NOMO-1 treated with DMSO at 0.1 percent for 48 hours (cell line): Measurements from ENCODE around the gene BTBD9.

Experiments used
- DNase-seq: peaks from one replicate; lab custom pipeline; 2025; ENCODE audit not compliant: unreplicated experiment; lab: John Stamatoyannopoulos, UW

Gene BTBD9

DNA sequence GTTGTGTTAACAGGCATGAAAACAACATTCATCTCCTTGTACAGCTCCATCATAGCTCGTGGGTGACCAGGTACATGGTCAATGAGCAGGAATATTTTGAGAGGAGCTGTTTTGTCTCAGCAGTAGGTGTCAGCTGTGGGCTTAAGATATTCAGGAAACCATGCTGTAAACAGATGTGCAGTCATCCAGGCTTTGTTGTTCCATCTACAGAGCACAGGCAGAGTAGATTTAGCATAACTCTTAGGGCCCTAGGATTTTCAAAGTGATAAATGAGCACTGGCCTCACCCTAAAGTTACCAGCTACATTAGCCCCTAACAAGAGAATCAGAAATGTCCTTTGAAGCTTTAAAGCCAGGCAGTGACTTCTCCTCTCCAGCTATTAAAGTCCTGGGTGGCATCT is 154.2 kb downstream of the BTBD9 start:
- no peak for DNase-seq

DNA sequence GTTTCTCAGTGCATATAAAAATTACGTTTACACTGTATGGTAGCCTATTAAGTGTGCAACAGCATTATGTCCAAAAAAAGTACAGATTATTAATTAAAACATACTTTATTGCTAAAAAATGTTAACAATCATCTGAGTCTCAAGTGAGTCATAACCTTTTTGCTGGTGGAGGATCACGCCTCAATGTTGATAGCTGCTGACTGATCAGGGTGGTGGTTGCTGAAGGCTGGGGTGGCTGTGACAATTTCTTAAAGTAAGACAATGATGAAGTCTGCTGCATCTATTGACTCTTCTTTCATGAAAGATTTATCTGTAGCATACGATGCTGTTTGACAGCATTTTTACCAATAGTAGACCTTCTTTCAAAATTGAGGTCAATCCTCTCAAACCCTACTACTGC is 155.1 kb downstream of the BTBD9 start:
- DNase-seq: no peak

DNA sequence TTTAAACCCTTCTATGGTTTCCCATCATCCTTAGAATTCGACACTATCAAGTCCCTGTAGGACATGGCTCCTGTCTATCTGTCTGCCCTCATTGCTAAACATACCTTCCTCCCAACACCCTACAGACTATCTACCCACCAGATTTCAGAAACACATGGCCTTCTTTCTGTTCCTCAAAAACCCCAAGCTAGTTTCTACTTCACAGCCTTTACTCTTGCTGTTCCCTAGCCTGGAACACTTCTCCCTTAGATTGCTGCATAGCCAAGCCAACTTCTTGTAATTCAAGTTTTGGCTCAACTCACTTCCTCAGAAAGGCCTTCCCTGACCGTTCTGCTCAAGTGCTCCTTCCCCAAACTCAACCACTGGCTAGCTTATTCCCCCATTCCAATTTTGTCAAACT is 156.2 kb downstream of the BTBD9 start:
- DNase-seq: peak; percentile 88

DNA sequence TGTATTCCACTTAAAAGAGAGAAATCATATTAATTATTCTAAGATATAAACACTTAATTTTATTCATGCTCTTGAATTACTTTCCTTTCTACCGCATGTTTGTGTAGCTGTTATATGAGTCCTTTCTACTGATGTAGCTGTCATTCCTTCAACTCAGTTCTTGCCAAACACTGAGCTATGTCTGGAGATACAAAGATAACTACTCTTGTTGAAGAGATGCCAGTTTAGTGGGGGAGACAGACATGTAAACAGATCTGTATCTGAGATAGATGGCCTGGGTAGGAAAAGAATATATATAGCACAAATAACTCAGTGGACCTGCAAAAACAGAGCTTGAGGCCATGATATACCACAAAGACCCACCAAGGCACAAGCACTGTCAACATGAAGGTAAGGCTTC is 157.3 kb downstream of the BTBD9 start:
- no peak for DNase-seq

DNA sequence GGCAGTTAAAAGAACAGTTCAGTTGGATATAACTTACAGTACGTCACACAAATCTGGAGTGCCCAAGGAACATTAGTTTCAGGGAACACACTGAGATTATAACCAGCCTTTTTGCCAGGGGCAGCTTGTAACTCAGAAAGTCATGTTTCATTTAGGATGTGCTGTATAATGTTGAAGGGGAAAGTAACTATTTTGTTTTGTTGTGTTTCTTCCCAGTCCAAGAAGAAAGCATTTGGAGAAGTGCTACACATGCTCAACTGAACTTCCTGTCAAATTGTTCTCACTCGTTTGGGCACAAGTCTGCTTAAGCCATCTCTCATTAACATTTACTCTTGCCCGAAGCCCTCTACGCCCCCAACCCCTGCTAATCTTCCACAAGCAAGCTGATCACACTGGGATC is 157.9 kb downstream of the BTBD9 start:
- no peak for DNase-seq

DNA sequence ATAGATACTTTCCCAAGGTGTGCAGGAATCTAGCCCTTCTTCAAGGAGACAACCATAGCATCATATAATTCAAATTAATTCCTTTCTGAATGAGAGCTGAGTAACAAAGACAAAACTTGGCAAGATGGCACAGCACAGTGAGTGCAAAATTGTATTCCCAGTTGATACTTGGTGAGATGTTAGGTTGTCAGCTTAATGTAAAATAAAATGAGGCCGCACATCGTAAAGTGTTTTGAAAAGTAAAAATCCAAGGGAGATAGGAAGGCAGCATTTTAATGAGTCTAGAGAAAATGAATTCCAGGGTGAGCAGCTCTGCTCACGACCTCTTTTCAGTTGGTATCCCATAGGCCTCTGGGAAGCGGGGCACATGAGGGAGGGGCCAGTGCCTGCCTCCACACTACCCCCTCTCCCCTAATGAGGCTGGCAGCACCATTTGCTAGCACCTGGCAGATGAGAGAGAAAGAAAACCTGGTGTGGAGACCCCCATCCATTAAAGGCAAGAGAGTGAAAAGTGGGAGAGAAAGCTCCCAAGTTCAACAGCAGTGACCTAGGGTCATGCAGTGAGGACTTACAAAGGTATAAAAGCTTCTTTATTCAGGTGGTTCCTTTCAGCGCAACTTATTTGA is 158.4 kb downstream of the BTBD9 start:
- DNase-seq: no peak

DNA sequence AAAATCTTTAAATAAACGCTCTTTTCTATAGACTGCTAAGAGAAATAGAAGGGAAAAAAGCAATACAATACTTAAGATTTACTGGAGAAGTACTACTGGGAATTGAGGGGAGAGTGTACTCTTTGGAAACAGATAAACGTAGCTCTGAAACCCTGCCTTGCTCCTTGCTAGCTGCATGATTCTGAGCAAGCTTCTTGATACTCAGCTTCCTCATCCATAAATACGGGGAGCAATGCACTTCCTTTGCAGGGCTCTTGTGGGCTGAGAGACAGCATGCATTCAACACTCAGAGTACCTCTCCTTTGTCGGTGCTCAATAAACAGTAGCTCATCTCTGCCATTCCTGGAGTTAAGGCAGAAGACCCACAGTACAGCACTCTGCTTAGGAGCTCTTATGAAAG is 159.7 kb downstream of the BTBD9 start:
- DNase-seq: no peak

DNA sequence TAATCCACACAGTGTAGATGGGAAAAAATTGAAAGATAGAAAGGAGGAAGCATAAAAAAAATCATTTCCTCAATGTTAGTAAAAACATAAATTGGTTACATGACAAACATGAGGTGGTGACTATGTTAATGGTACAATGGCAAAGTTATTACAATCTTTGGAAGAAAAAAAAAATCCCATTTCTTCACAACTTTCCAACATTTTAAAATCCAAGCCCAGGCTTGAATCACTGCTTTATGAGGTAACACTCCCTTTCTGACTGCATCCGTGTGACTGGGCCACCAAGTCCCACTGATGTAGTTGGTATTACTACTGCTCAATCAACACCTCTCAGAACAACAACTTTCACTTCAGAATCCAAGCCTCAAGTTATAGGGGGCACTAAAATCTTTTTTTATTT is 160.4 kb downstream of the BTBD9 start:
- DNase-seq: no peak

DNA sequence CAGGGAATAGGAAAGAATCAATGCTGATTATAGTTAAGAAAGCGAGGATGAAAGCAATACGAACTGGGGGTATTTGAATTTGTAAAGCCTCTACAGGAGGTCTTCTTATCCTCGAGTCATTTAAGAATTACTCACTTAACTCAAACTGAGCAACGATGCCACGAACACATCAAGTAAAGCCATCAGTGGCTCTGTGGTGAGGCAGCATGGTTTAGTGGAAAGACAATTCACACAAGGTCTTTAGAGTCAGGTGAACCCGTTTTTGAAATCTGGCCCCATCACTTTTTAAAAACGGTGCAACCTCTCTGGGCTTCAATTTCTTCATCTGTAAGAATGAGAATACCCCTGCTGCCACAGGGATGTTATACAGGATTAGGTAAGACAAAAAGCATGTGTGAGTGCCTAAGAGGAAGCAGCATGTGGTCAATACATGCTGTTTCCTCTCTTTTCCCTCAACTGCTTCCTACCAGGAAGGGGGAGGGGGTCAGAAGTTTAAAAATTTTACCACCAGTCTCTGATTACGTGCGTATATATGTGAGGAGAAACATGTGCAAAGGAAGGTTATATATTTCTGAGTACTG is 162.0 kb downstream of the BTBD9 start:
- peak; percentile 0 for DNase-seq

DNA sequence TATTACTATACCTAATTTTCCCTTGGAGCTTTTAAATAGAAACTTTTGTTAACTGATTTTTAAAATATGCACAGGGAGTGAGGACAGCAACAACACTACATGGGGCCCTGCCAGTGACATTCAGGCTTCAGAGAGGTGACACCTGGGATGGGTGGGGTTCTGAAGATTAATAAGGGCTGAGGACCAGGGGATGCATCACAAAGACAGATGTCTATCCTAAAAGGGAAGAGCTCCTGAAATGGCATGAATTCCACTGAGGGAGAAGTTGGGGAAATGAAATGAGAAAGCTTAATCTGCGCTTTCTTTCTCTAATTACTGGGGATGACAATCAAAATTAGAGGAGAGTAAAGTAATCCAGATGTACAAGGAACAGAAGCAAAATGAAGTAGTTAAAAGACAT is 162.8 kb downstream of the BTBD9 start:
- DNase-seq: no peak

DNA sequence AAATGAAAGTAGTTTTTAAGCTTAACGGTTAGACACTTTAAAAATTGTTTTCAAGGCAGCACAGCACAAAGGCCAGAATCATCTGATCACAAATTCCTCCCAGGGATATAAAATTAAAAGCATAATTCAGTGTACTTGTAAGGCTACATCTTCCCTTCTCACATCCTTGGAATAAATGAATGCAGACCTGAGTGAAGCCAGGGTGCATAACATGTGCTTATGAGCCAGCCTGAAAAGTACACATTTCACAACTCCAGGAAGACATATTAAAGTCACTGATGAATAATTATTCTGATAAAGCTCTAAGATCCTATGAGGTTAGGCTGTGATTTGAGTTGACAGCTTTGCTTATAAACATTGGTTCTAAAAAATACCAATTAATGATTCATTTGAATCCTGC is 163.6 kb downstream of the BTBD9 start:
- DNase-seq: no peak

DNA sequence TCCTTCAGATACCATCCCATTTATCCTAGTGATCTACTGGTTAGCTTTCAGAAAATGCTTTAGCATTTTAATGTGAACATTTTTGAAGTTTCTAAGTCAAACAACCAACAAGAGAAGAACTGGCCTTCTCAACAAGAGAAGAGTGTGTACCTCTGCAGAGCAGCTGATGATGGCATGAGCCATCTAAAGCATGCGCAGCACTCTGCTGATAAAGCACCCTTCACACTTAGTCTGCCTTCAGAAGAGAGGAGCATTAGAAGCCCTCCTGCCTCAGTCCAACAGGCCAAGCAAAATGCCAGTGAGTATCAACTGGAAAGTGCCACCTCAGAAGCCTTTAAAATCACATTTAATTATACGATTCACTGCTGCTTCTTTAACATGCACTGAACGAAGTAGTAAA is 169.2 kb downstream of the BTBD9 start:
- no peak for DNase-seq

DNA sequence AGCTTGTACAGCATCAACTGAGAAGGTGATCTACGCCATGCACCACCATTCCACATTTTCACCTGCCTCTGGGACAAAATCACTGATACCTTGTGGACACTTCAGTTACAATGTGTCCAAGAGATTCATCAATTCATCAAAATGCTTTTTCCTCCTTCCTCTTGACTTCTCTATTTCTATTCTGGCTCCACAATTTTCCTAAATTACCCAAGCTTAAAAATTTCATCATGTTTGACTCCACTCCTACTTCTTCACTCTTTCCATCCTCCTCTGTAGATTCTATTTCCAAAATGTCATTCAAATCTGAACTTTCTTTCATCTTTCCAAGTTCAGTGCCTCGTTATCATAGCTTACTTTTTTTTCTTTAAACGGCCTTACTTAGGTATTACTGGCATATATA is 172.2 kb downstream of the BTBD9 start:
- no peak for DNase-seq

DNA sequence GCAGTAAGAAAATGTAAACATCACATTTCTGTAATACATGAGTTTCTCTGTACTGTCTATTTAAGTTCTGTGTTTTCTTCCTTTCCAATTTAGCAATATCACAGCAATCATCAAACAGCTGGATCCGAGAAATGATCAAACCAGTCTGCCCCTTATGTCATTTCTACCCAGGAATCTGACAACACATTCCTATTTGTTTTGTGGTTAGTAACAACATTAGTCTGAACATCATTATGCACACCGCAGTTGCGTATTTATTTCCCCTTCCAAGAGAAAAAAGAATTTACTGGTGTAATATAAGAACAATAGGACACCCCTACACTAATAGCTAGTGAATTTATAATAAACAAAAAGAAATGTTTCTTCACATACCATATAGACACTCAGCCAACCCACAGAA is 179.5 kb downstream of the BTBD9 start:
- no peak for DNase-seq

DNA sequence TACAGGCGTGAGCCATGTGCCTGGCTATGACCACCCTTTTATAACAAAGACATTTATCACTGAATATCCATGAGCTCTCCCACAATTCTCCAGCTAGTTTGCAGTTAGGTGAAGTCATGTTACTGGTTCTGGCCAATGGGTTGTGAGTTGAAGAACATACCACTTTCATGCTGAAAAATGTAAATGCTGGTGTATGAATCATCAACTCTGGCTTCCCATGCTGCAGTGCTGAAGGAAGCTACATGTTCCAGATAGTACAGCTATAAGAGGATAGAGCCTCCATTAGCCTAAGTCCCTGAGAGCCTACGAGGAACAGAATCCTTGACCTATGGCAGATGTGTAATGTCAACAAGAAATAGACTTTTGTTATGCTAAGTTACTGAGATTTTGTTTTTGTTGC is 180.4 kb downstream of the BTBD9 start:
- DNase-seq: no peak

DNA sequence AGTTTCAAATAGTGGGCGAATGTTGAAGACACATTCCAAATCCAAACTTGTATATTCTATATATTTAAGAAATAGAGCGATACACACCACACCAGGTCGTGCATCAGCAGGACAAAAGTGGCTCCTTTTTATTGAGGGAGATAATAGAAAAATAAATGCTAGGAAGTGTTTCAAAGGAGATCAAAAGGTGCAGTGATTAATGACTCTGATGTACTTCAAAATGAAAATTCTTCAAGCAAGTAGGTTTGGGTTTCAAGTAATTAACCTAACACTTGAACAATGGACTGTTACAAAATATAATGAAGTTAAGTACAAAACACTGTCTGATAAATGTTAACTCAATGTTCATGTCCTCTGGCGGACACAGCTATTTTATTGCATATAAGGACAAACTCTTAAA is 185.9 kb downstream of the BTBD9 start:
- DNase-seq: no peak

DNA sequence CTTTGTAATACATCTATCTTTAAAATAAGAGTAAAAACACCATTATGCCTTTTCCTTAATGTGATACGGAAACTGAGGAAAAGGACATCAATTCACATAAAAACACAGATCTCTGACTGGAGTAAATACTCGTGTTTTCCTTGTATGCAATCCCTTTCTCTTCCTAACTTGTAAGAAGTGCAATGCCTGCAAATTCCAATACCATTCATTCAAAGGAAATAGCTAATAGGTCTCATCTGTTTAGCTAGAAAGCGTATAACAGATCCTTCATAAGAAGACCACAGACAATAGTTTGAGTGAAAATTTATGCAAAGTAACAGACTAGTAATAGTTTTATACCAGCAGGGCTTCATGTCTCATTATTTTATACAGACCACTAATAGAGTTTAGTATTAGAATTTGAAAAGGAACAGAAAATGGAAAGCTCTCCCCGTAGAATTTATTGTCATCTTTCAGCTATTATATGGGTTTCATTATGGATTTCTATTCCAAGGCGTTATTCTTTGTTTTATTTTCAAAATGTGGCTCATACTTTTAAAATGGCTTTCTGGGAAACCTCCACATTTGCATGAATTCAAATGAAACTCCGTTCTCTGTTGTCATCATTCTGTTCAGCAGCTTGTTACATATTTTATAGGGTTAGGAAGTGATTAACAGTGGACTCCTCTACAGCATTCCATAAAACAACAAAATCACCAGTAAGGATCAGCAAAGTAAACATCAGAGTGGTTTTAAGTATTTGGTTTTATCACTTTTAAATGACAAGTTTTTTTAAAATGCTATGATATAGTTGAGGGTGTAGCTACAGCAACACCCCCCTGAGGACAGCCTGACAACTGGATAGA is 186.7 kb downstream of the BTBD9 start:
- DNase-seq: no peak

DNA sequence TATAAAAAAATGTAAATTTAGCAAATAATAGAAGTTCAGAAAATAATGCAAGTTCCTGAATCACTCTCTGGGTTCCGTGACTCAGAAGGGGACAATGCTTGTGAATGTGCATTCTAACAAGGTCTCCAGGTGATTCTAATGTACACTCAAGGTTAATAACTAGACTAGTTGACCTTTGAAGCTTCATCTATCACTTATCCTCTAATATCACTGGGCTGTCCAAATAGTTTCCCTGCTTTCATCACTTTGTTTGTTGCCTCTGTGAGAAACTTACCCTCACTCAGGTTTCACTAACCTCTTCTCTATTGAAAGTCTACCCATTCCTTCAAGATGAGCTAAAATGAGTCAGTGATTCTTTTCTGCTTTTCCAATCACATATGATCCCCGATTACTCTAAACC is 189.0 kb downstream of the BTBD9 start:
- DNase-seq: no peak

DNA sequence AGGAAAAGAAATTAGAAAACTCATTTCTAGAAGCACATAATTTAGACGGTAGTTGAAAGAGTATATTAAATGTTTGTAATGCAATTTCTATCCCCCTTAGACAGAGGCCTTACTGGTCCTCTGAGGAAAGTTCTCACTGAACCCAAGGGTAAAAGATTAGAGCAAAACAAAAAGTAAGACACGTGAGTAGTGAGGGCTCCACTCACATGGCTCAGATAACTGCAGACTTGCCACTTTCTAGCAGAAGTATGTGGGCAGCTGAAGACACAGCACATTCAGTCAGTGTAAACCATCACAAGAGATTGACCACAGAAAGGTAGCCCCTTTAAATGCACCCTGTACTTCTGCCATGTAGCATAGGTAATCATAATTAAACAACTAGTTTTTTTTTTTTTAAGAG is 193.8 kb downstream of the BTBD9 start:
- no peak for DNase-seq

DNA sequence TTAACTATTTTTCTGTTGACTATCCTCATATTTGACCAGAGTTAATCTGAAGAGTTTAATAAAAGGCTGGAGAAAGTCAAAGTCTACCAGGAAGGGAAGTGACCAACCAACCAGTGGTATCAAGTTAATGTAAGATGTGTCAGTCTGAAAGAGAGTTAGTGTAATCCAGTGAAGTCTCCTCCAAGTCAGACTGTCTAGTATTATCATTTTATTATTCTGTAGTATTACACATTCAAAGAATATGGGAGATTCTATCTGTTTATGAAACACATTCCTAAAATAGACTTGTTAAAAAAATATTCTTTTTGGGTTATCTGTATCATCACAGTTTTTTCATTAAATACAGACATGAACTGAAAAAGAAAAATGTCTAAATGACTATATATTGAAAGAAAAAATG is 194.4 kb downstream of the BTBD9 start:
- DNase-seq: no peak

DNA sequence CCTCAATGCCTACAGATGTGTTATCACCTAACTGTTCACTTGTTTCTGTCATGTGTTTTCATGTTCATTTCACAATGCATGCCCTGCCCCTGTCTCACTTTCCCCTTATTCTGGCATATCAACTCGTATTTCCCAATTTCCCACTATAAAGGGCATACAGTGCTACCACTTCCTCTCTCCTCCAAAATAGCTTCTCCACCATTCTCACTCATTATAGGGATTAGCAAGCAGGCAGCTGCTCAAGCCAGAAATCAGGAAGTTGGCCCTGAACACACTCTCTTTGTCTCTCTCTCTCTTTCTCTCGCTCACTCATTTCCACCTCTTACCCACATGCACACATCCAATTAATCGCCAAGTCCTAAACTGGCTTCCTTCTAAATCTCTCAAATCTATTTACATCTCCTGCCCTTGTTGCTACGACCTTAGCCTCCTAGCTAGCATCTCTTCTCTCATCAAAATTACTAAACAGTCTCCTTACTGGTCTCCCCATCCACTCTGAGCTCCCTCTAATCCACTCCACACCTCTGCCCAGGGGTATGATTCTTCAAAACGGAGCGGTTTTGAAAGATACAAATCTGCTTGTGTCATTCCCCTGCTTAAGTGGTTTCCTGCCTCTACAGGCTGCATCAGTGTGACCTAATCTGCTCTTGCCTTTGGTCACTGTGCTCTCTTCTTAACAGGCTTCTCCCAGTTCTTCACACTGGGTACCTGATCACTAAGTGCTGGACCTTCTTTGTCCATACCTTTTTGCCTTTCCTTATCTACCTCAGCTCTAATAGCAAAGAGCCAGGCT is 196.2 kb downstream of the BTBD9 start:
- DNase-seq: peak; percentile 82

DNA sequence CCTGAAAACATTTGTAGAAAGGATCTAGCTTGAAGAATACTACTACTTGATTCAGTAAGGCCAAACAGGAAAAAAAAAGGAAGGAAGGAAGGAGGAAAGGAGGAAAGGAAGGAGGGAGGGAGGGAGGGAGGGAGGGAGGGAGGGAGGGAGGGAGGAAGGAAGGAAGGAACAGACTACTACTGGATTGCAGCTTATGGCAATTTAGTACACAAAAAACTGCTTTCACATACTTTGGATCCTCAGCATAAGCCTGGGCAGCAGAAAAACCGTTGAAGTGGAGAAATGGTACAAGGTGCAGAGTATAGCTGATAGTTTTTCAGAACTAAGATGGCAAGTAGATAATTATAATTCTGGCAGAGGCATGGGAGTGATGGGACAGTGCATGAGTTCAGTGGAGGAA is 201.6 kb downstream of the BTBD9 start:
- no peak for DNase-seq
